A673 (cell line): ENCODE measurements around the gene IRAG1. TPM values are rescaled to one million over a fixed set of nuclear protein-coding genes. Genes with fewer than 3 reads are reported as not detected.

Experiments
- BruUV-seq: library from RNA; stranded (reverse); fragments of 400-500 nt; replicated peaks from 2 replicates; lab custom pipeline; 2021; lab: Mats Ljungman, UMichigan
- CTCF ChIA-PET: fragments of 300-600 bp; sonication (Branson Sonifier 250); formaldehyde crosslinking; loops from one replicate; lab custom pipeline; 2022; ENCODE audit warnings: antibody characterized with exemption; lab: Charles Lee
- POLR2A ChIA-PET: fragments of 300-600 bp; sonication (Branson Sonifier 250); formaldehyde crosslinking; loops from one replicate; lab custom pipeline; 2022; ENCODE audit warnings: antibody characterized with exemption; ENCODE audit not compliant: low non-redundant PET; lab: Charles Lee
- DNase-seq: peaks from one replicate; pipeline ENCODE4 v3.0.0-alpha.2; 2015; ENCODE audit warnings: low spot score
- H3K27ac ChIP-seq: fragments of 200-600 bp; sonication (generic); 2 replicates; pipeline ENCODE4 v1.5.1; 2016; ENCODE audit warnings: mixed run types, low read depth, mild to moderate bottlenecking, mixed read lengths, antibody characterized with exemption, low read length; ENCODE audit not compliant: poor library complexity, severe bottlenecking
- H3K27me3 ChIP-seq: fragments of 200-600 bp; sonication (generic); replicated peaks from 2 replicates; pipeline ENCODE4 v1.6.1; 2017; ENCODE audit warnings: mixed run types, low read depth, mild to moderate bottlenecking, mixed read lengths, antibody characterized with exemption, low read length; ENCODE audit not compliant: insufficient read depth, poor library complexity
- H3K36me3 ChIP-seq: fragments of 200-600 bp; sonication (generic); 2 replicates; pipeline ENCODE4 v1.6.1; 2016; ENCODE audit warnings: mixed run types, mild to moderate bottlenecking, mixed read lengths, antibody characterized with exemption, low read length; ENCODE audit not compliant: insufficient read depth, poor library complexity, severe bottlenecking
- H3K4me1 ChIP-seq: fragments of 200-600 bp; sonication (generic); 2 replicates; pipeline ENCODE4 v1.6.1; 2017; ENCODE audit warnings: mixed run types, mild to moderate bottlenecking, mixed read lengths, antibody characterized with exemption, low read length; ENCODE audit not compliant: insufficient read depth, poor library complexity, severe bottlenecking
- H3K4me3 ChIP-seq: fragments of 200-600 bp; sonication (generic); 2 replicates; pipeline ENCODE4 v1.5.1; 2016; ENCODE audit warnings: low read depth, mixed run types, mild to moderate bottlenecking, mixed read lengths, low read length; ENCODE audit not compliant: poor library complexity, severe bottlenecking
- H3K9me3 ChIP-seq: fragments of 200-600 bp; sonication (generic); 2 replicates; pipeline ENCODE4 v1.6.1; 2016; ENCODE audit warnings: mixed run types, low read depth, mild to moderate bottlenecking, mixed read lengths, antibody characterized with exemption, low read length; ENCODE audit not compliant: poor library complexity, severe bottlenecking
- EZH2 ChIP-seq: fragments of 200-600 bp; sonication (generic); IDR thresholded peaks from 2 replicates; pipeline ENCODE4 v1.6.1; 2017; ENCODE audit warnings: borderline replicate concordance, low read depth, mild to moderate bottlenecking, mixed read lengths, antibody characterized with exemption, low read length; ENCODE audit not compliant: poor library complexity, severe bottlenecking
- intact Hi-C: fragments of 100-400 bp; cut with micrococcal nuclease; formaldehyde crosslinking; loops from one replicate; pipeline ENCODE4 v1.10.0; 2022; ENCODE audit not compliant: unreplicated experiment
- total RNA-seq: library from RNA; stranded (reverse); gene quantifications from 2 replicates; pipeline ENCODE4 v1.2.3, GENCODE V29; 2021
- TF ChIP-seq, protein P1 (sequence below): fragments of 300-800, 200-600 bp; sonication (generic); conservative IDR thresholded peaks from 2 replicates; pipeline ENCODE4 v1.5.1; 2017; ENCODE audit warnings: low read depth, mild to moderate bottlenecking, antibody characterized with exemption, low read length, moderate library complexity, mixed read lengths

Gene IRAG1
- total RNA-seq, 1 experiment from 2014 or later, result 0.26 TPM

- CTCF ChIA-PET, result interaction anchor here (0.5 to 1.0 kb wide), 3 partner anchors 139 to 349 kb away, joined by 3 to 5 read pairs (median 3); partner anchors contain the start of gene ADM
- intact Hi-C loops, result loop anchor here (1.0 kb wide), 1 partner anchor 90 kb away; no protein-coding TSS in a partner anchor
- Histone ChIP-seq H3K27ac (peak overlapping the region; percentile 68), H3K4me3 (no peak overlapping the region), H3K9me3 (no peaks in the 10 kb centered on the region), H3K27me3 (no peaks in the 10 kb centered on the region), H3K4me1 (peaks cover 73% of the 10 kb centered on the region), H3K36me3 (no peaks in the 10 kb centered on the region)
- peak; percentile 73 for DNase-seq
- no TSS peak for BruUV-seq
- POLR2A ChIA-PET, result no interaction called here
- TF ChIP-seq EZH2, result no peak
- TF ChIP-seq, protein P1, sequence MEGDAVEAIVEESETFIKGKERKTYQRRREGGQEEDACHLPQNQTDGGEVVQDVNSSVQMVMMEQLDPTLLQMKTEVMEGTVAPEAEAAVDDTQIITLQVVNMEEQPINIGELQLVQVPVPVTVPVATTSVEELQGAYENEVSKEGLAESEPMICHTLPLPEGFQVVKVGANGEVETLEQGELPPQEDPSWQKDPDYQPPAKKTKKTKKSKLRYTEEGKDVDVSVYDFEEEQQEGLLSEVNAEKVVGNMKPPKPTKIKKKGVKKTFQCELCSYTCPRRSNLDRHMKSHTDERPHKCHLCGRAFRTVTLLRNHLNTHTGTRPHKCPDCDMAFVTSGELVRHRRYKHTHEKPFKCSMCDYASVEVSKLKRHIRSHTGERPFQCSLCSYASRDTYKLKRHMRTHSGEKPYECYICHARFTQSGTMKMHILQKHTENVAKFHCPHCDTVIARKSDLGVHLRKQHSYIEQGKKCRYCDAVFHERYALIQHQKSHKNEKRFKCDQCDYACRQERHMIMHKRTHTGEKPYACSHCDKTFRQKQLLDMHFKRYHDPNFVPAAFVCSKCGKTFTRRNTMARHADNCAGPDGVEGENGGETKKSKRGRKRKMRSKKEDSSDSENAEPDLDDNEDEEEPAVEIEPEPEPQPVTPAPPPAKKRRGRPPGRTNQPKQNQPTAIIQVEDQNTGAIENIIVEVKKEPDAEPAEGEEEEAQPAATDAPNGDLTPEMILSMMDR, result peak; percentile 74
These were observed 39.4 kb downstream of the IRAG1 start for GRCh38 chr11:10653946-10654810.

DNA sequence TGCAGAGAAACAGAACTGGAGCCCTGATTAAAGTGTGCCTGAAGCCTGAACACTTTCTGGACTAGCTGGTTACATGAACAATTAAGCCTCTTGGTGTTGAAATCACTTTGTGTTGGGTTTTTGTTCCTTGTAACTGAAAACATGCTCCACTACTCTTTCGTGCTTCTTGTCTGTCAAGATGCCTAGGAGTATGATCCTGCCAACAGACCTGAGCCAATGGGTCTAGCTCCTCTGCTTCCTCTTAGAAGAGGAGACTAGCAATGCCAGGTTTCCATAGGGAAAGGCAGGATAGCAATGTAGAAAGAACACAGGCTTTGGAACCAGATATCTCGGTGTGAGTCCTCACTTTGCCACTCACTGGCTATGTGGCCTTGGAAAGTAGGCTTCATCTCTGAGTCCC, 40.3 kb downstream of the IRAG1 start:
- Histone ChIP-seq H3K36me3 (no peaks in the 10 kb centered on the region), H3K27ac (peak overlapping the region; percentile 68), H3K27me3 (no peaks in the 10 kb centered on the region), H3K4me3 (no peak overlapping the region), H3K4me1 (peaks cover 78% of the 10 kb centered on the region), H3K9me3 (no peaks in the 10 kb centered on the region)
- ChIA-PET POLR2A (no interaction called here), CTCF (interaction anchor here (0.7 kb wide), 1 partner anchor 335 kb away, joined by 3 read pairs; no protein-coding TSS in a partner anchor)
- intact Hi-C loops, result no loop called here
- no TSS peak for BruUV-seq
- DNase-seq, result no peak
- TF ChIP-seq EZH2, result no peak
- TF ChIP-seq, protein P1, result no peak

- TF ChIP-seq, protein P1, result no peak
- no peak for TF ChIP-seq EZH2
- Histone ChIP-seq H3K4me3 (no peak overlapping the region), H3K27ac (peak overlapping the region; percentile 92), H3K36me3 (no peaks in the 10 kb centered on the region), H3K9me3 (no peaks in the 10 kb centered on the region), H3K4me1 (peaks cover 69% of the 10 kb centered on the region), H3K27me3 (no peaks in the 10 kb centered on the region)
- ChIA-PET CTCF (no interaction called here), POLR2A (no interaction called here)
- intact Hi-C loops, result loop anchor here (2.0 kb wide), 1 partner anchor 245 kb away; no protein-coding TSS in a partner anchor
- DNase-seq, result no peak
- BruUV-seq, result no TSS peak
These were observed 41.7 kb downstream of the IRAG1 start for GRCh38 chr11:10651656-10652361.
